ENCODE measurements around the gene CDC42BPB.

DNA sequence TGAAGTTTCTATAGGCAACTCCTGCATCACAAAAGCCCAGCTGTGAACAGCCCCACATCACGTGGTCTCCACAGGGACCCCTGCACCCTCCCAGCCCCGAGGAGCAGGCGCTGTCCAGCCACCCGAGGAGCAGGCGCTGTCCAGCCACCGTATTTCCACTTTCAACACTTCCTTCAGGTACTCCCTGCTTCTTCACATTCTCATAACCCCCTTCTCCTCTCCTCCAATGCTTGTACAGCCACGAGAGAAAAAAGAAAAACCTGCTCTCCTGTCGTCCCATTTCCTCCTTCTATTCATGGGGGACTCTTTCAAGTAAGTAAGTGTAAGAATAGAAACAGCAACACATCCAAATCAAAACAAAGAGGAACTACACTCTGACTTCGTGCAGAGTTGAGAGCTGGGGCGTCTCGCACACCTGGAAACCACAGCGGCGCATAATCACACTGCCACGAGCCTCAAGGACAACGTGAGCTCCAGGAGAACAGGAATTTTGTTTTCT is 11.9 kb downstream of the CDC42BPB start:
- TF ChIP-seq POLR2AphosphoS5 (IDR thresholded peaks at IDR 0.05) (no peak), POLR2A (IDR thresholded peaks at IDR 0.05) (no peak)

Data from upper lobe of left lung (tissue), 4 donors.